NCI-H2029 treated with DMSO at 0.1 percent for 48 hours (cell line): ENCODE data around the gene CNOT4.

Experiments
- DNase-seq: peaks from one replicate; lab custom pipeline; 2025; lab: John Stamatoyannopoulos, UW

Gene CNOT4

GRCh38 chr7:135397689-135398088 lies 112.2 kb downstream of the CNOT4 start:
- DNase-seq, result no peak

GRCh38 chr7:135392701-135393100 lies 117.2 kb downstream of the CNOT4 start:
- no peak for DNase-seq

- DNase-seq, result no peak
Observed at GRCh38 chr7:135391514-135391913, 118.4 kb downstream of the CNOT4 start.

- peak; percentile 32 for DNase-seq
Observed at GRCh38 chr7:135390829-135391228, 119.1 kb downstream of the CNOT4 start.

- DNase-seq, result peak; percentile 7
Observed at GRCh38 chr7:135389971-135390370, 119.9 kb downstream of the CNOT4 start.

- DNase-seq, result no peak
Observed at GRCh38 chr7:135388616-135389015, 121.3 kb downstream of the CNOT4 start.

- no peak for DNase-seq
Observed at GRCh38 chr7:135386776-135387175, 123.1 kb downstream of the CNOT4 start.

GRCh38 chr7:135386181-135386580 lies 123.7 kb downstream of the CNOT4 start:
- DNase-seq, result no peak

- peak; percentile 29 for DNase-seq
Observed at GRCh38 chr7:135385209-135385608, 124.7 kb downstream of the CNOT4 start.

GRCh38 chr7:135383525-135384175 lies 126.3 kb downstream of the CNOT4 start:
- no peak for DNase-seq

GRCh38 chr7:135382173-135382572 lies 127.7 kb downstream of the CNOT4 start:
- no peak for DNase-seq

- DNase-seq, result no peak
Observed at GRCh38 chr7:135381369-135381768, 128.5 kb downstream of the CNOT4 start.

GRCh38 chr7:135380351-135380750 lies 129.6 kb downstream of the CNOT4 start:
- no peak for DNase-seq

GRCh38 chr7:135377171-135377570 lies 132.7 kb downstream of the CNOT4 start:
- DNase-seq, result no peak

- DNase-seq, result no peak
Observed at GRCh38 chr7:135375908-135376699, 133.8 kb downstream of the CNOT4 start.

- DNase-seq, result no peak
Observed at GRCh38 chr7:135374736-135375135, 135.2 kb downstream of the CNOT4 start.

- no peak for DNase-seq
Observed at GRCh38 chr7:135372222-135372621, 137.7 kb downstream of the CNOT4 start.

GRCh38 chr7:135370656-135371055 lies 139.2 kb downstream of the CNOT4 start:
- DNase-seq, result no peak

- no peak for DNase-seq
Observed at GRCh38 chr7:135369405-135369804, 140.5 kb downstream of the CNOT4 start.

GRCh38 chr7:135368416-135369186 lies 141.3 kb downstream of the CNOT4 start:
- no peak for DNase-seq

- DNase-seq, result no peak
Observed at GRCh38 chr7:135366843-135367508, 142.9 kb downstream of the CNOT4 start.

GRCh38 chr7:135365721-135366120 lies 144.2 kb downstream of the CNOT4 start:
- no peak for DNase-seq
